DMS 273 (cell line): Measurements from ENCODE around the gene ESRRG.

ENCODE experiments used
- DNase-seq: peaks from one replicate; lab custom pipeline; 2025; ENCODE audit not compliant: unreplicated experiment; lab: John Stamatoyannopoulos, UW

The ESRRG gene

GRCh38 chr1:216723274-216723780, at the start of gene ESRRG:
Gene ESRRG, minus strand, starts transcription at chr1:216723429. Its CDS starts 130 bp downstream, at chr1:216723299.
- DNase-seq: peak; percentile 93

- DNase-seq: no peak
Measured at GRCh38 chr1:216771922-216772321, 48.7 kb upstream of the ESRRG start.

DNA sequence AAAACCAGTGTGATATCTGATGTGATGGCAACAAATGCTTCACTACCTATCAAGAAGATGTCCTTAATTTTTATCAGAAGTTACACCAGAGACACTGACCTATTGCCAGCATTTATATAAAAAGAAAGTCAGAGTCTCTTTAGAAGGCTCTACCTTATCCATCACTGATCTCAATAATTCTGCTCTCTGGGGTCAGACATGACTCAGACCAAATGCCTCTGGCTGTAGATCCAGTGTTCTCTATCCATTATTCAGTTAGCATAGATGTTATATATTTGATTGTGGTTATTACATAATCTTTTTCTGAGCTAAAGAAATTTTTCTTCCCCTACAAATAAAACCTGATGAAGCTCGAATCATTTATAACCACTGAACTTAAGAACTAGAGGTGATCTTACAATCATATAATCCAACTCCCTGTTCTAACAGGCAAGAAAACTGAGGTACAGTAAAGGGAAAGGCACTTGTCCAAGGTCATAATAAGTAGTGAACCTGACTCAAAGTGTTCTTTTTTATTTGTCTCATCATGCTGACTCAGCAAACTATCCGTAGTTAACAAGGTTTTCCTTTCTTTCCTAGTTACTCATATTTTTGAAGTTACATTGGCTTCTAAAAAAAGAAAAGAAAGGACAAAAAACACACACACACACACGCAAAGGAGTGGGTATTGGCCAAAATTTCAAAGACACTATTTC, 43.6 kb upstream of the ESRRG start:
- DNase-seq: no peak

DNA sequence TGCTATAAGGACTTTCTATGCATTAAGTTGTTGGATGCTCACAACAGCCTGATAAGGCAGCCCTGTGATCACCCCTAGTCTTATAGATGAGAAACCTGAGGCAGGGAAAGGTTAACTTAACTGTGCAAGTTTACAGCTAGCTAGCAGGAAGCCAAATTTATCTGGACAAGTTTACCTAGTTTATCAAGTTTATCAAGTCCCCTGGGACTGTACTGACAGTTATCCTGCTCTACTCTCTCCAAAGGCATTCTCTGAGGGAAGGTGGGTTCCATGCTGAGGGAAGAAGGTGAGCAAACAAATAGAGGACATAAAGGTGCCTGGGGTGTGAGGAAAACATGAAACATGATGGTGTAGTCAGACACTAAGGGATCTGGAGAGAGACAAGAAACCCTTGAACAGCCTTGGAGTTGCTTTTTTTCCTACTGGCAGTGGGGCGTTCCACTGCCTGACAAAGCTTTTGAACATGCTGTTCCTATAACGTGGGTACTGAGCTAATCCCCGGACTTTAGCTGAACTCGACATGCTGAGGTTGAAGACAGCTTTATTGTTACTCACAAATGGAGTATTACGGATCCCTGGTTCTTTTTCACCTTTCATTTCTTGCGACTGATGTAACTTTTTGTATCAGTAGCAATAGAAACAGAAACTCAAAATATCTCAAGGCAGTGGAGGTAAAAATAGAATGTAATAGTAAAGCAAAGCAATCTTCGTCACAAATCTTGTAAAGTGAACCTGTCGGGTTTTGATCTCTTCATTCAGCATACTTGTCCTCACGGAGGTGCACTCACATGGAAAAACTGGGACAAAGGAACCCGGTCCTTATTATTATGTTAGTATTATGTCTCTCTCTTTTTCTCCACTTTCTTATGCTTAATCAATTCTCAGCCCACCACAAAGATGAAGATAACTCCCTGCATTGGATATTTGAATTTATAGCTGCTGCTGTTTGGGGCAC, 42.4 kb upstream of the ESRRG start:
- DNase-seq: peak; percentile 25

- no peak for DNase-seq
Measured at GRCh38 chr1:216758161-216758560, 34.9 kb upstream of the ESRRG start.

GRCh38 chr1:216757110-216757509, 33.9 kb upstream of the ESRRG start:
- DNase-seq: no peak

GRCh38 chr1:216750961-216751360, 27.7 kb upstream of the ESRRG start:
- DNase-seq: no peak

- DNase-seq: peak; percentile 79
Measured at GRCh38 chr1:216750031-216750627, 26.9 kb upstream of the ESRRG start.

DNA sequence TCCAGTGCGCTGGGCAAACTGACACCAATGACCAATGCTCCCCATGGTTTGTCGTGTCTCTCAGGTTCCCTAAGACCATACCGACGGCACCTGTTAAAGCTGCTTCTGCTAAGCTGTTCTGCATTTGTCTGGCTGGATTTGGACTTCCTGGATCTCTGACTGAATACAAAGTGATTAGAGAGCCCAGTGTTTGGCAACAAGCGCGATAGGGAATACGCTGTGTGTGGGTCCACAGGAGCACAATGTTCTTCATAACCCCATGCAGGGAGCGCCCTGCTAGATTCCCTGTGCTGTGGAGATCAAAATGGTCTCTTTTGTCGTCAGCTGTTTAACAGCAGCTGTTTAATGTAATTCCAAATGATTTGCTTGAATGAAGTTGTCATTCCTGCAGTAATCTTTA, 26.0 kb upstream of the ESRRG start:
- DNase-seq: no peak

GRCh38 chr1:216742625-216743024, 19.4 kb upstream of the ESRRG start:
- DNase-seq: peak; percentile 53

- no peak for DNase-seq
Measured at GRCh38 chr1:216740331-216740730, 17.1 kb upstream of the ESRRG start.

DNA sequence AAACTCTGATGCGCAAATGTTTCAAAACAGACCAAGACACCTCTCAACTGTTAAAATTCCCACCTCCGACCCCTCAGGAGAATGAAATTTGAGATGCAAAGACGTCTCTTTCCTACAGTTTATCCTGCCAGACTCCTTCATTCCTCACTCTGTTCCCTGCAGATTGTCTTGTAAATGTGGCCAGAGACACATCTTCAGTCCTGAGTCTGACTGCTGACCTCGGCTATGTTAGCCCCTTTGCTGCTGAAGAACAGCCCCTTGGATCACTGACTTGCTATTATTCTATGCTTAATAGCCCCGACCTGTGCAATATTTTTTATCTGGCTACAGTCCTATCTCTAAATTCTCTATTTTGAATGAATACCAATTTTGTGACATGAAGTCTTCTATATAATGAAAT, 16.6 kb upstream of the ESRRG start:
- no peak for DNase-seq

DNA sequence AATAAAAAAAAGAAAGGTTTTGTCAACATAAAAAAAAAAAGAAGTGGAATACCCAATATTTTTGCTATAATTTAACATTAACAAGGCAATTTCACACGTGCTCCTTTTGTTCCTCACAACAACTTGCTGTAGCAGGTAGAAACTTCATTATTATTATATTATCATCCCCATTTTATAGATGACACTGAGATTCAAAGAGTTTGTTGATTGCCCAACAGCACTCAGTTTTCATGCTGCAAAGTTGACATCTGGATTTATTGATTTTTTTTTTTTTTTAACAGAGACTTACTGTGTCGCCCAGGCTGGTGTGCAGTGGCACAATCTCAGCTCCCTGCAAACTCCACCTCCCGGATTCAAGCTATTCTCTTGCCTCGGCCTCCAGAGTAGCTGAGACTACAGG, 8.9 kb upstream of the ESRRG start:
- DNase-seq: no peak

GRCh38 chr1:216731562-216731961, 8.3 kb upstream of the ESRRG start:
- no peak for DNase-seq

DNA sequence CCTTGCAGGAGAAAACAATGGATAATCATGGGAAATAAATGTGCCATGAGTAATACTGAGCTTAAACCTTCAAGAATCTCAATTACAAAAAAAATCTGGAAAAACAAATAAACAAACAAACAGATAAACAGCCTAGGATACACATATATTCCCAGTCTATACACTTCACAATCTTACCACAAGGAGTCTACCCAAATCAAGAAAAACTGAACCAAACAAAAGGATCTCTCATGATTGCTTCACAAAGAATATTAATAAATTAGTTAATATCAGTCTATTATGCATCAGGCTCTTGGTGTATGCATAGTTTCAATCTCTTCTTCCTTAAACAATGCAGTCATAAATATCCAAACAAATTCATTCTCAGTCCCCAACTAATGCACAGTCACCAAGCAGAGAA, 3.2 kb upstream of the ESRRG start:
- no peak for DNase-seq

GRCh38 chr1:216722821-216723220, 408 bp downstream of the ESRRG start:
- no peak for DNase-seq

DNA sequence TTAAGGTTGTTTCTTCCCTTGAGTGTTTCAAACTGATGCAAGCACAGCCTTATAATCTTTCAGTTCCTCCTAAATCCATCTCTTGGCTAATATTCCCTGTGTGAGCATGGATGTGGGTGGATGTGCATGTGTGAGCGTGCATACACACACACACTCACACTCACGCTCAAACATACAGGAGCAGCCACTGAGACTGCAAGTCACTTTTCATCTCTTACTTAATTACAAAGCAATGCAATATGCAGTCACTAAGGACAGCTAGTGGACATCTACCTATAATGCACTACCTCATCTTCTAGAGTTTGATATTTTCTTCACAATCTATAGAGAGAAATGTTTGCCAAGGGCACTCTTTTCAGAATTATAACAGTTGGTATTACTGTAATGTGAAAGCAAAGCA, 1.4 kb downstream of the ESRRG start:
- DNase-seq: peak; percentile 65

DNA sequence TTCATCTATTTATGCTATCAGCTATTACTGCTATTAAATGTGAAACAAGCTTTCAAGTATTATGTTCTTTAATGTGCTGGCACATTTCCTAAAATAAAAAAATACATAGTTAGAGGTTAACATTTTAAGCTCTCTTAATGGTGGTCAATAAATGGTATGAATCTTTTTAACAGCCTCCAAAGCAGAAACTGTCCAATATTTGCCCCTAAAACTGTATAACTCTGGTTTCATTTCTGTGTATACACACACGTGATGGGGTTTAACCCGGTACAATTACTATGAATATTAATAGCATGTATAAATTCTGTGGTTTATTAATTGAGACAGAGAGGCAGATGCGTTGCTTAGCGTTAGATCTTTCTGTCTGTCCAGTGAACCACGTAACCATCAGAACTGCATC, 2.2 kb downstream of the ESRRG start:
- no peak for DNase-seq

DNA sequence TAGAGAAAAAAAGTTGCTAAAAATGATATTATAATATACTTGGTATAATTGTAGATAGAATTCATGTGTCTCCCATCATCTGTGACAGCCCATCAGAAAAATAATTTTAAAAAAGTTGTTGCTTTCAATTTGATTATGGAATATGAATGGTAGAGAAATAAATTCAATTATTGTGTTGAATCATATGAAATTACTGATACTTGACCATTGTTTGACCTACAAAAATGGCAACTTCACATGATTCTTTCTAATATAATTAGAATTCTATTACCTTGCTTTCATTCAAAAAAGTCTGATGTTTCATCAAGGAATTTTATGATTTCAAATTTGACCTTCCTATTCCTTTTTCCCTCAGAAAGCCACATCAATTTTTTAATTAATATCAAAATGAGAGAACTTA, 11.5 kb downstream of the ESRRG start:
- DNase-seq: no peak

DNA sequence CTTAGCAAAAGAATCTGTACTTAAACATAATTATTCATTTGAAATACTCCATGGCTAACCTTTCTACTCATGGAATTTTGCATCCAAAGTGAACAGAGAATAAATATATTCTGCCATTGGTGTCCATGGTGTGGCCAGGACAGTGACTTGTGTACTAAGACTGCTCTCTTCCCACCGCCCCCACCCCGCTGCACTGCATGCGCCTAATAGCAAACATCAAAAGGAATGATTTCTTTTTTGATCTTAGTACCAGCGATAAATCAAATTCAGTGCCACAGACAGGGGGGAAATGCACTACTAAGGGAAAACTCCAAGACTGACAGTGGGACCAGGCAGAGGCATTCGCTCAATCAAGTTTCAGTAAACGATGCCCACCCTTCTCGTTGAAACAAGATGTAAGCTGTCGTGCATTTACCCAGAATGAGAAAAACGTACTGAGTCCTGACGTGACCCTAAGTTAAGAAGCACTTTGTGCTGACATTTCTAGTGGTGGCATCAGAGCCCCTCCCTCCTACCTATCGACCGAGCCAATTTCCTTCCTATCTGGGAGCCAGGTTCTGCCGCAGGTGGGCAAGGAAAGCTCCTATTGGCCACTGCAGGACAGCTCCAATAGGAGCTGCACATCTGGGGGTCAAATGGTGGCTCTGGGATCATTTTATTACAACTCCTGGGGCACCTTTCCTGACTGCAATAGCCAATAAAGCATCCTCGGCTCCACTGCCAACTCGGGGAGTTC, 12.5 kb downstream of the ESRRG start:
- DNase-seq: no peak

GRCh38 chr1:216710055-216710454, 13.2 kb downstream of the ESRRG start:
- DNase-seq: no peak
